ENCODE results near the gene LYPD6.

- TF ChIP-seq CTCF (IDR thresholded peaks at IDR 0.05), result no peak
- no peak for TF ChIP-seq POLR2AphosphoS5 (IDR thresholded peaks at IDR 0.05)
- no peak for TF ChIP-seq POLR2A (IDR thresholded peaks at IDR 0.05)
Measured at GRCh38 chr2:149387411-149387810, 57.0 kb downstream of the LYPD6 start.
